NCI-H748 treated with DMSO at 0.1 percent for 48 hours (cell line): Measurements from ENCODE around the gene RECK.
A peak's percentile ranks its signal among the peaks of the same experiment; 100 is the strongest.
"Not testable (repeated sequence)": the region's sequence is repeated elsewhere in the genome, so short reads cannot be mapped to it uniquely, and the experiment has no call there.

Experiments
- DNase-seq: peaks from one replicate; lab custom pipeline; 2025; lab: John Stamatoyannopoulos, UW

Gene RECK

DNA sequence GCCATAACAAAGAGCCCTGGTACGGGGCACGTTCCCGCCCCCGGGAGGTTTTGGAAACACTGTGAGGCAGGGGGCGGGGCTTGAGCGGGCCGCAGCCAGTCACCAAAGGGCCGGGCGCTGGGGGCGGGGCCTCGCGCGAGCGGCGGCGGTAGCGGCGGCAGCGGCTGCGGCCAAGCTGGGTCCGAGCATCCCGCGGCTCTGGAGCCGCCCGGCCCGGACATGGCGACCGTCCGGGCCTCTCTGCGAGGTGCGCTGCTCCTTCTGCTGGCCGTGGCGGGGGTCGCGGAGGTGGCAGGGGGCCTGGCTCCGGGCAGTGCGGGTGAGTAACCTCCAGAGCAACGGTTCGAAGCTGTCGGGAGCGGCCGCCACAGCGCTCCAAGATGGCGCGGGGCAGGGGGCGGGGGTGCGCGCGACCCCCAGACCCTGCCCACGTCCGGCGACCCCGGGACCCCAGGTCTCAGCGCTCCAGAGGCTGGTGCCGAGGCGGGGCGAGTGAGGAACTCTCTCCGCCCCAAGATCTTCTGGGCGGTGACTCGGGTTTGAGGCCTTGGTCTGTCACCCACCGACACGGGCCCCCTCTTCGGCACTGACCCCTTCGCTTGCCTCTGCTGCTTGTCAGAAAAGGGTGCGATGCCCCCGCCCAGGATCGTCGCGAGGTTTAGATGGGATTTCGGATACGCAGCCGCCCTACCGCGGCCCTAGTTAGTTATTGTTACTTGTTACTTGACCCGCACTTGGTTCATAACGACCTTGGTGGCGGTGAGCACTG lies at the start of gene RECK:
Gene RECK (plus strand): TSS at position 134 of the 769 bp plus-strand sequence. CDS start 86 bp downstream, at position 220.
- peak; percentile 52 for DNase-seq

DNA sequence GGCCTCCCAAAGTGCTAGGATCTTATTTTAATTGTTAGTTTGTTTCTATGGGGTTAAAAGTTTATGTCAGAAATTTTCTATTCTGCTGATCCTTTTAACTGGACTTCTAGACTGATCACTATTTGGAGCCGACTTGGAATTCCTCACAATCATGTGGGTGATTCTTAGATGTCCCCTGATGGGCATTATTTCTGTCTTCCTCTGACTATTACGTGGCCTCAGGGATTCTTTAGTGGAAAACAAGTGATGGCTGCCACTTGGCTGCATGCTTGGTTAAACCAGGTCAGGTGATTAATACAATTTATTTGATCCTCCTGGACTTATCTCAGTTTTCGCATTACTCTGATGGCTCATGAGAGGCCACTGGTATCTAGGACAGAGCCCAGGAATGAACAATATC lies 46.6 kb upstream of the RECK start:
- no peak for DNase-seq

DNA sequence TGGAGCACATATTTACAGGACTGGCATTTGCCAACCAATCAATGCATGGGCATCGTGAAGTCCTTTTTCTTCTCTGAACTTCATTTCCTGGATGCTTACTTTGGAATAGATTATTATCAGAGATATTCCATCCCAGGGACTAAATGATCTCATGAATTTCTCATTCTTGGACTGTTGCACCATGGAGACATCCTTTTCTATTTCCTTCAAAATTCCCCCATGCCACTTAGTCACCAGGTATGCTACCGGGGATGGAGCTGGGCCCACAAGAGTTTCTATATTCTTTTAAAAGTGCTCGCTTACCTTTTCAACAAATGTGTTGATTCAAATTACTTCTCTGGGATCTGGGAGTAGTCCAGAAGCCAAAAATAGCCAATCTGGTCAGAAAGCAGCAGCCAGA lies 43.6 kb upstream of the RECK start:
- not testable (repeated sequence) for DNase-seq

DNA sequence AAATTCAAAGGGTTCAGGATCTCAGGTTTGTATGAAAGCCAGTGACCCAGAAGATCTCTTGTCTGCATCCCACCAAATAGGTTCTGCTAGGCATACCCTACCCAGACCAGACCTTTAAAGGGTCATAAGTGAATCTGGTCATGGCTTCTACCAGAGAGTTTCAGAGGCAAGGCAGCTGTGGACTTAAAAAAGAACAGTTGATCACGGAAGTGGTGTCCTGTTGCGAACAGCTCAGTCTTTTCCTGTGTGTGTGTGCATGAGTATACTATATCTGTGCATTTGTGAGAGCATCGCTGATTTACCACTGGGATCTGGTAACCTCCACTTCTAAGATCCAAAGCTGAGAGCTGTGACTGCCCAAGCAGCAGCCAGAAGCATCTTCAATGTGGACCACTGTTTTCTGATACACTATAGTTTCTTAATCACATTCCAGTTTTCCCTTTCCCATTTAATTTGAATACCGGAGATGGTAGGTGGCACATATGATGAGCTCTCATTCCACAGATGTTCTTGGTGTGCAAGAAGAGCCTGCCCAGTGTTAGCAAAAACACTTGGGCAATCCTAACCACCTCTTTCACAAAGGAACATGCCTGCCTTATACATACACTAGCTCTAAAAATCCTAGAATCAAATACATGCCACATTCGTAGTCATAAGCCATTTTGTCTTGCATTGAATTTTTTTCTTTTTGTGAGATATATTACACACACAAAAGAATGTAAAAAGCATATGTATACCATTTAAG lies 42.6 kb upstream of the RECK start:
- no peak for DNase-seq

DNA sequence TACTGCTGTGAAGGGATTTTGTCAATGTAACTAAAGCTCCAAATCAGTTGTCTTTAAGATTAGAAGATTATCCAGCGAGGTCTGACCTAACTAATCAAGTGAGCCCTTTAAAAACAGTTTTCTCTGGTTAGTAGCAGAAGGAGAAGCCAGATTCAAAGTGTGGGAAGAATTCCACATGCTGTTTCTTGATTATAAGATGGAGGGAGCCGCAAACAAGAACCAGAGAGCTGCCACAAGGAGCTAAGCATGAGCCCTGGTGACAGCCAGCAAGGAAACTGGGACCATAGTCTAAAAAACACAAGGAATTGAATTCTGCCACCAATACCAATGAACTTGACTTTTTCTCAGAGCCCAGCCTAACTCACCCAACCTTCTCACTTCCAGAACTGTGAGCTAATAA lies 41.8 kb upstream of the RECK start:
- DNase-seq: no peak

GRCh38 chr9:35996358-35996970 lies 40.2 kb upstream of the RECK start:
- DNase-seq: no peak

DNA sequence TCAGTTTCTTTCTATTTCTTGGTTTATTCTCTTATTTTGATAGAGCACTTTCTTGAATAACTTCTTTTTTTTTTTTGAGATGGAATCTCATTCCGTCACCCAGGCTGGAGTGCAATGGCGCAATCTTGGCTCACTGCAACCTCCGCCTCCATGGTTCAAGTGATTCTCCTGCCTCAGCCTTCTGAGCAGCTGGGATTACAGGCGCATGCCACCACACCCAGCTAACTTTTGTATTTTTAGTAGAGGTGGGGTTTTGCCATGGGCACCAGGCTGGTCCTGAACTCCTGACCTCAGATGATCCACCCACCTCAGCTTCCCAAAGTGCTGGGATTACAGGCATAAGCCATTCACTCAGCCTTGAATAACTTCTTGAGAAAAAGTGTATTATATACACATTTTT lies 39.7 kb upstream of the RECK start:
- DNase-seq: not testable (repeated sequence)

GRCh38 chr9:35998333-35998732 lies 38.4 kb upstream of the RECK start:
- no peak for DNase-seq

- DNase-seq: no peak
Observed at GRCh38 chr9:36005891-36006290, 30.8 kb upstream of the RECK start.

GRCh38 chr9:36006549-36007315 lies 30.0 kb upstream of the RECK start:
- DNase-seq: no peak

GRCh38 chr9:36007316-36007708 lies 29.4 kb upstream of the RECK start:
- no peak for DNase-seq

DNA sequence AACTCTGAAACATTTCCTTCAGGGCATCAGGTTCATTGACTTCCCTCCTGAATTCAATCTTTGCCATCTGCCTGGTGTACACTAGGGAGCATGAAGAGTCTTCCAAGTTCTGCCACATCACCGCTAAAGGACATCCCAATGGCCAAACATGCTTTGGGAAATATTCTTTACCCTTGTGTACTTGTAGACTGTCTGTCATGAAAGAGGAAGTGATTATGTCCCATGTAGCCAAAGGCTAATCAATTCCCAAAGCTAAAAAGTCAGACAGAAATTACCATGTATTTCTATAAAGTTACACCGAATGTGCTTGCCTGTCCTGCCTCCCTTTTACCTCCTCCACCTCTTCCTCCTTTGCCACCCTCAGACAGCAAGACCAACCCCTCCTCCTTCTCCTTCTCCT lies 28.9 kb upstream of the RECK start:
- no peak for DNase-seq

DNA sequence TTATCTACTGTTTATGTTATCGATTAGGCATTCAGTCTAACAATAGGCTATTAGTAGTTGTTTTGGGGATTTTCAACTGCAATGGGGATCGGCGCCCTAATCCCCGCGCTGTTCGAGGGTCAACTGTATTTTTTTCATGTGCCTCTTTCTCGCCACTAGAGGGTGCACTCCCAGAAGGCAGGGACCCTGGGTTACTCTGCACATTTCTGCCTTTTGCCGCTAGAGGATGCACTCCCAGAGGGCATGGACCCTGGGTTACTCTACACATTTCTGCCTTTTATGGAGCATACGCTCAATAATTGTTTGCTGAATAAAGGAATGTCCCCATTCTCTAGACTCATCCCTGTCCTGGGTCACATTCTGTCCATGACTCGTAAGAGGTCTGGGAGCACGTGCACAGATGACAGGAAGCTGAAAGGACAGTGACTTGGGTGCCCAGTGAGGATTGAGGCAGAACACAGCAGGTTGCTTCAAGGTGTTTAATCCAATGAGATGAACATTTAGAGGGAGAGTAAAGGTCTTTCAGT lies 27.9 kb upstream of the RECK start:
- DNase-seq: peak; percentile 25

DNA sequence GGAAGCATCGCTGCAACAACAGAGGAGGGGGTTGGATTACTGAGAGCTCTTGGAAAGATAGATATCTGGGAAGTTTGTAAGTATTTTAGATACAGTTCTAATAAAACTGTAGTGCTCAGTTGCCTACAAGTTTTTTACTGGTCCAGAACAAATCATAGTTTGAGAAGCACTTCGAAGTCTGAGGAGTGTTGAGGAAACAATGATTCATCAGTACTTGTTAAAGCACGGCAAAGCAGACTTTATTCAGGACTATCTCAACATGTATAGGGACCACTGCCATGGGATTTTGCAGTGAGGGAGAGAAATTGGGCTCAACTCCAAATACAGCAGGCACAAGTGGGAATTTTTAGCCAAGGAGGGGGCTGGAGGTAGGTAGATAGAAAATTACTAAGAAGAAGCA lies 25.3 kb upstream of the RECK start:
- DNase-seq: no peak

DNA sequence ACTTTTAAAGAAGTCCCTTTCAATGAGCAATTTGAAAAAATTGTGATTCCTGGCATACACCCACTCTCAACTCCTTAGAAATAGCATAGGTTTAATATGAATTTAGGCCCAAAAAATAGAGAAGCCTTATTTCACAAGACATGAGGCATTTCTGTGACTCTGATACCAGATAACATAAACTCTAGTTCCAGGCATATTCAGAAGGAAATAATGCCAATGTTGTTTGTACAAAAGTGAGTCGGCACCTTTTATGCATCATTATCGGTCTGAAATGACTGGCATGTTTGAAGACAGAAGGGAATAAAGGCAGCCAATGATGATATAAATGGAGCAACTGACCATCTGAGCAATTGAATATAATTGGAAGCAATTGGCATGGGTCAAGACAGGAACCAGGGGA lies 19.4 kb upstream of the RECK start:
- no peak for DNase-seq

DNA sequence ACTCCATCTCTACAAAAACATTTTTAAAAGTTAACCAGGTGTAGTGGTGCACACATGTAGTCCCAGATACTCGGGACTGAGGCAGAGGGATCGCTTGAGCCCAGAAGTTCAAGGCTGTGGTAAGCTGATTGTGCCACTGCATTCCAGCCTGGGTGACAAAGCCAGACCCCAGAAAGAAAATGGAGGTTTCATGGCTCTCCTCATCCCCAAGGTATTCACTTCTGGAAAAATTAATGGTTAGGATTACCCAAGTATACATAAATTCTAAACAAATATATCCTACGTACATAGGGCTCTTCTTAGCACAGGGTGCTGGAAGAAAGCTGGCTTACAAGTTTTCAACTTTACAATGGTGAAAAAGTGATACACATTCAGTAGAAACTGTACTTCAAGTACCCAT lies 18.6 kb upstream of the RECK start:
- DNase-seq: no peak

DNA sequence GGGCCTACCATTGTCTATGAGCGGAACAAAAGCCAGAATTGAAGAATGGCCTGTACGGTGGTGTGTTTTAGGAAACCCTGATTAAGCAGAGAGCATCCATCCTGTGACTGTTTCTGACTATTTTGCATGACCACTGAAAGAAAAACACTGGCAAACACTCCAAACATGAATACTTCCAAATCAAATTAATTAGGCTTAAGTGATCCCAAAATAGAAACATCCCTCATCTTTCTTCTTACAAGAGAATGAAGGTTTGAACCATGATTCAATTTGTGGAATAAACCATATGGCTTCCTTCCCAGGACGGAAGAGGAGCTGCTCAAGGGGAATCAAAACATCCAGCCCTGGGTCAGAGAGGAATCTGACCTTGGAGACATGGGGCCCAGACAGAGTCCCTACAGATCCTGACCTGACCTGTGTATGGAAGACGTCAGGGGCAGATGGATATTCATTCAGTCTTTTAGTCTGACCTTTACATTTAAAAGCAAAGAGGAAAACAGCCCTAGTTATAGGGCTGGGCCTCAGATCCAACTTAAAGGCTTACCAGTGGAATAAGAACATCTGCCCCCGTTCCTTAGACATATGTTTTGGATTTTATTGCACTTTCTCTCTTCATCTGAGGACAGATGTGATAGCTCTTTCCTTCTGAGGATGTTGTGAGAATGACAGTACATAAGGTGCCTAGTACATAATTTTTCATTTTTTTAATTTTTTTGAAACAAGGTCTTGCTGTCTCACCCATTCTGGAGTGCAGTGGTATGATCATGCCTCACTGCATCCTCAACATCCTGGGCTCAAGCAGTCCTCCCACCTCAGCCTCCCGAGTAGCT lies 17.6 kb upstream of the RECK start:
- no peak for DNase-seq

DNA sequence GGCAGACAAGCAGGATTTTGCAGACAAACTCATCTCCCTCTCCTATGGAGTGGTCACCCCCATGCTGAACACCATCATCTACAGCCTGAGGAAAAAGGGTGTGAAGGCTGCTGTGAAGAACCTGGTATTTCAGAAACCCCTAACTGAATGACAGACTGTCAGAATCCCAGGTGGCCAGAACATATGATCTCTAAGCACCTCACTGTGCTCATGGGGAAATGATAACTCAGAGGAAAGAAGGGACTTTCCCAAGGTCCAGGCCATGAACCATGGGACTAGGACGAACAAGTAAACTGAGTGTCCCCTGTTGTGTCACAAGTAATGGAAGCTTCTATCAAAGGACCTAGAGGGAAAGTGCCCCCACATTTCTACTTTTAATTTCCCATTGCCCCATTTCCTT lies 14.7 kb upstream of the RECK start:
- DNase-seq: no peak

DNA sequence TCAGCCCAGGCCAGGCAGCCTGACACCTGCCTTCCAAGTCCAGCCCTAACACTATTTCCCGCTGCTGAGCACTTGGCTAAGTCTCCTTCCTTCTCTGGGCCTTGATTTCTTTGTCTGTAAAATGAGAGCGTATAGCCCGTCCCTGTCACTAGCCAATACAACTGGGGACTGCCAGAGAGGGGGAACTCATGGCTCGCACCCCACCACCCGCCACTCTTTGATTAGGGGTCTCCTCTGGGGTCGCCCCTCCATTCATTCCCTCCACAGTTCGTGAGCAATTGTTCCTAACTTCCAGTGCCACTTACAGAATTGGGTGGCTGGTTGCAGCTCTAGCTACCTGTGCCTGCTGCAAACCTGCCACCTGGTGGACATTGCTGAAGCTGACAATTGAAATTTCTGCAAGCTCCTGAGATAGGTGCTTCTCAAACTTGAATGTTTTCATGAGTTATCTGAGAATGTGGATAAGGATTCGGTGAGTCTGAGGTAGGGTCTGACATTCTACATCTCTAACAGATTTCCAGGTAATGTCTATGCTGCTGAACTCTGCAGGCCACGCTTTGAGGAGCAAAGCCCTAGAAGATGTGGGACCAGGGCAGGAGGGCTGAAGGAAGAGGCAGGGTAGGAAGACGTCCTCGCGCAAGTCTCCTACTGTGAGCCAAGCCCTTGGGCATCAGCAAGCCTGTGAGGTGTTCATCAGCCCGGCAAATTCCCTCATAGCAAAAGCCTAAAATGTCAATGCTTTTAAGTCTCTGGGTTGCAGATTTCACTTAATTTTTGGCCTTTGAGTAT lies 13.3 kb upstream of the RECK start:
- DNase-seq: peak; percentile 29

- no peak for DNase-seq
Observed at GRCh38 chr9:36025746-36026145, 11.0 kb upstream of the RECK start.
